GM19324 (cell line): ENCODE measurements around the gene CLK1.
"Not testable (repeated sequence)": the region's sequence is repeated elsewhere in the genome, so short reads cannot be mapped to it uniquely, and the experiment has no call there.

ENCODE experiments used
- ATAC-seq: cut with Tn5 transposase; IDR thresholded peaks from one replicate; pipeline ENCODE4 v1.9.1; 2021; ENCODE audit warnings: mild to moderate bottlenecking, moderate library complexity; ENCODE audit not compliant: unreplicated experiment, low FRiP score

CLK1 gene

DNA sequence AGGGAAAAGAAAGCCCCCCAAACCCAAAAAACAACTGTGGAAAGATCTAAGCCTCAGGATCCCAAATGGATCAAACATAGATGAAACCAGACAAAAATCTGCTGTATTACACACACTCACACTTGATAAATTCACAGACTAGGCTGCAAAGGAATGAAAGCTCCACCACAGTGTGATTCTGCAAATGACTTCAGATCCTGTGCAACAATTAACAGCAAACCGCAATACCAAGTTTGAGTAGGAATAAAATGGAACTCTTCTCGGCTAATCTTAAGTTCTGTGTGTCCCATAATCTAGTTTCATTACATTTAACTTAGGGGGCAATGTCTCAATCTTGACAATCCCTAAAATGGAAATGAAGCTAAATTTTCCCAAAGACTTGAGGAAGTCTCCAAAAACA, 11.9 kb downstream of the CLK1 start:
- no peak for ATAC-seq

- no peak for ATAC-seq
Measured at GRCh38 chr2:200851398-200852248, 12.8 kb downstream of the CLK1 start.

- ATAC-seq: no peak
Measured at GRCh38 chr2:200850512-200851256, 13.8 kb downstream of the CLK1 start.

GRCh38 chr2:200847939-200848338, 16.5 kb downstream of the CLK1 start:
- no peak for ATAC-seq

- ATAC-seq: no peak
Measured at GRCh38 chr2:200847269-200847668, 17.2 kb downstream of the CLK1 start.

DNA sequence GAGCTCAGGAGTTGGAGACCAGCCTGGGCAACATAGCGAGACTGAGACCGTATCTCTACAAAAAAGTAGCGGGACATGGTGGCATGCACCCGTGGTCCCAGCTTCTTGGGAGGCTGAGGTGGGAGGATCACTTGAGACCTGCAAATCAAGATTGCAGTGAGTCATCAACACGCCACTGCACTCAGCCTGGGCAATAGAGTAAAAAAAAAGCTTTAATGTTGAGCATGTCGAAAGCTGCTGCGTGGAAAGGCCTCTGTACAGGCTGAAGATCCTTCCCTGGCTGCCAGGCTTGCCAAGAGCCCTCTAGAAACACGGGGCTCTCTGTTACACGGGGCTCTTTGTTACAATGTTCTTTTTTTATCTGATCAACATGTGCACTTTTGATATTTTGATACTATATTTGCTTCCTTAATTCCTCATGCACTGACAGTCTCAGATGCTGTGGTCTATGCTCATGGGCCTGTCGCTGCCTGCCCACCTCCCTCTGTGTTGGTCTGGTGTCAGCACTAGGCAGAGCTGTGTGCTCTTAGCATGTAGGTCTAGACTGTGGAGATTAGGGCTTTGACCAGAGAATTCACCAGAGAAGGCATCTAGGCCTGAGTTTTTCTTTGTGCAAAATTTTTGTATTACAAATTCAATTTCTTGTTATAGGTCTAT, 18.7 kb downstream of the CLK1 start:
- no peak for ATAC-seq

GRCh38 chr2:200845194-200845593, 19.3 kb downstream of the CLK1 start:
- ATAC-seq: no peak

GRCh38 chr2:200843993-200844948, 20.2 kb downstream of the CLK1 start:
- ATAC-seq: no peak

- ATAC-seq: no peak
Measured at GRCh38 chr2:200839513-200839912, 24.9 kb downstream of the CLK1 start.

DNA sequence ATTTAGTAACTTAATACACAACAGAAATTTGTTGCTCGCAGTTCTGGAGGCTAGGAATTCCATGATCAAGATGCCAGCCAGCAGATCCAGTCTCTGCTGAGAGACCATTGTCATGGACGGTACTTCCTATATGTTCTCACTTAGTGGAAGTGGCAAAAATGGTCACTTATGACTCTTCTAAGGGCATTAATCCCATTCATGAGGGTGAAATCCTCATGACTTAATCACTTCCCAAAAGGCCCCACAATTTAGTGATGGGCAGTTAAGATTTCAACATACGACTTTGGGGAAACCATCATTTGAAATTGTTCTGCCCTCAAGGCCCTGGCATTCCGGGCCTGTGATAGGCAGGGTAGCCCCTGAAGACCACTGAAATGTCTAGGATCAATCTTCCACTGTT, 29.8 kb downstream of the CLK1 start:
- no peak for ATAC-seq

- ATAC-seq: no peak
Measured at GRCh38 chr2:200829258-200829655, 35.2 kb downstream of the CLK1 start.

GRCh38 chr2:200828572-200829257, 35.7 kb downstream of the CLK1 start:
- ATAC-seq: no peak

DNA sequence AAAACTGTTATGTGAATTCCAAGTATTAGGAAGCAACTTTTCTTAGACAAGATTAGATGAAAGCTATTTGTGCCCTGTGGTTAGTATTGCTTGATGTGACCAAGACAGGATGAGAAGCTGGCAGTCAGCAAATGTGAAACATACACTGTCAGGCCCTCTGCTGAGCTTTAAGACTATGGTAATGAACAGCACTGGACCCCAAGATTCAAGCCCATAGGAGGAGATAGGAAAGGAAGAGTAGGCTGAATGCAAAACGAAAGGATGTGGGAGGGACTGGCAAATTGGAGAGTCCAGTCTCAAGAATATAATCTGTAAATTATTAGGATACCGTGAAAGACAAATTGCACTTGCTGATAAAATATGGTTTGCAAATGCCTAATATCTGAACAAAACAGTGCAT, 36.4 kb downstream of the CLK1 start:
- ATAC-seq: no peak

DNA sequence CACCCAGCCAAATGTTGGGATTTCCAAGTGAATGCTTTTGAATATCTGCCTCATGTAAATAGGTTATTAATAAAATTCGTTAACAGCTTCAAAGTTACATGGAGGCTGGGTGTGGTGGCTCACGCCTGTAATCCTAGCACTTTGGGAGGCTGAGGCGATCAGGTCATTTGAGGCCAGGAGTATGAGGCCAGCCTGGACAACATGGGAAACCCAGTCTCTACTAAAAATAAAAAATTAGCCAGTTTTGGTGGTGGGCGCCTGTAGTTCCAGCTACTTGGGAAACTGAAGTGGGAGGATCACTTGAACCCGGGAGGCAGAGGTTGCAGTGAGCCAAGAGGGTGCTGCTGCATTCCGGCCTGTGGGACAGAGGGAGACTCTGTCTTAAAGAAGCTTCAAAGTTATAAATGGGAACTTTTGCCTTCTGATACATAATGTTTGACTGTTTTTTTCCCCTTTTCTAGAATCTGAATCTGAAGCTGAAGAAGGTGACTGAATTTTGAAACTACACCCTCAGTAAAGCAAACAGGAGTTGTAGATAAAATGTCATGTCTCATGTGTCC, 42.7 kb downstream of the CLK1 start:
- no peak for ATAC-seq

- no peak for ATAC-seq
Measured at GRCh38 chr2:200820573-200821234, 43.8 kb downstream of the CLK1 start.

GRCh38 chr2:200818732-200819131, 45.7 kb downstream of the CLK1 start:
- not testable (repeated sequence) for ATAC-seq

DNA sequence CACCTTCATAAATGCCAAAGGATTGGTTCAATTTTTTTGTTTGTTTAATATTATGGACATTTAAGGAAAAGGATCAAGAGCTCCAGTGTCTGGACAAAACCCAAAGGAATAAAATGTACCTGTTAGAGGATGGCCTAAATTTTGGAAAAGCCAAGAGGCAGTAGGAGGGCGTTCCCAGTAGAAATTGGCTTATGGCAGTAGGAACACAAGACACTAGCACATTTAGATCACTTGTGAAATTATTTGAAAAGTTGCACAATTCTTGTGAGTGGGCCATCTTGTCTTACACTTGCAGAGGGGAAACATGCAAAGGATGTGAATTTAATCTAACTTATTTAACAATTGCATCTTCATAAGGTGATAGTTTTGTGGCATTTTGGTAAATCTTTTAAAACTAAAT, 49.5 kb downstream of the CLK1 start:
- ATAC-seq: no peak

- ATAC-seq: no peak
Measured at GRCh38 chr2:200814276-200814815, 50.1 kb downstream of the CLK1 start.
